ENCODE measurements around the gene RWDD2A.

DNA sequence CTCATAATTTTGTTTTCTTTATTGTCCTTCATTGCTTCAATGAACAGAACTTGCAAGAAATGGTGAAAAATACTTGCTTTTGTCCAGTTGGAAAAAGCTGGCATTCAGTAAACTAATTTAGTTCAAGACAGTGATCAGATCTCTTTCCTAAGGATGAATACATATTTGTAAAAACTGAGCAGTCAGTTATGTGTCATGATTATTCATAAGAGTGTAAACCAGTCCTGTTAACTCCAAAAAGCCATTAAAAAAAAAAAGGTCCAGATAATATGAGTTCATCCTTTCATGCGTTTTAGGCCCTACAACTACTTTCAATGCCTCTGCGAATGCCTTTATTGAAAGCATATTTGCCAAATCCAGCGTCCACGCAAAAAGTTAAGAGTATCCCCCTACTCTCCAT, 701 bp upstream of the RWDD2A start:
- TF ChIP-seq, protein P1, sequence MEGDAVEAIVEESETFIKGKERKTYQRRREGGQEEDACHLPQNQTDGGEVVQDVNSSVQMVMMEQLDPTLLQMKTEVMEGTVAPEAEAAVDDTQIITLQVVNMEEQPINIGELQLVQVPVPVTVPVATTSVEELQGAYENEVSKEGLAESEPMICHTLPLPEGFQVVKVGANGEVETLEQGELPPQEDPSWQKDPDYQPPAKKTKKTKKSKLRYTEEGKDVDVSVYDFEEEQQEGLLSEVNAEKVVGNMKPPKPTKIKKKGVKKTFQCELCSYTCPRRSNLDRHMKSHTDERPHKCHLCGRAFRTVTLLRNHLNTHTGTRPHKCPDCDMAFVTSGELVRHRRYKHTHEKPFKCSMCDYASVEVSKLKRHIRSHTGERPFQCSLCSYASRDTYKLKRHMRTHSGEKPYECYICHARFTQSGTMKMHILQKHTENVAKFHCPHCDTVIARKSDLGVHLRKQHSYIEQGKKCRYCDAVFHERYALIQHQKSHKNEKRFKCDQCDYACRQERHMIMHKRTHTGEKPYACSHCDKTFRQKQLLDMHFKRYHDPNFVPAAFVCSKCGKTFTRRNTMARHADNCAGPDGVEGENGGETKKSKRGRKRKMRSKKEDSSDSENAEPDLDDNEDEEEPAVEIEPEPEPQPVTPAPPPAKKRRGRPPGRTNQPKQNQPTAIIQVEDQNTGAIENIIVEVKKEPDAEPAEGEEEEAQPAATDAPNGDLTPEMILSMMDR (IDR thresholded peaks at IDR 0.05) = no peak
- no peak for TF ChIP-seq POLR2A (IDR thresholded peaks at IDR 0.05)

Measured in lower leg skin (tissue), 3 donors.